GM21576 (cell line): ENCODE results near the gene HESX1.

Experiments used
- ATAC-seq: cut with Tn5 transposase; IDR thresholded peaks from one replicate; pipeline ENCODE4 v1.9.1; 2021; ENCODE audit warnings: mild to moderate bottlenecking, moderate library complexity; ENCODE audit not compliant: unreplicated experiment

The HESX1 gene

DNA sequence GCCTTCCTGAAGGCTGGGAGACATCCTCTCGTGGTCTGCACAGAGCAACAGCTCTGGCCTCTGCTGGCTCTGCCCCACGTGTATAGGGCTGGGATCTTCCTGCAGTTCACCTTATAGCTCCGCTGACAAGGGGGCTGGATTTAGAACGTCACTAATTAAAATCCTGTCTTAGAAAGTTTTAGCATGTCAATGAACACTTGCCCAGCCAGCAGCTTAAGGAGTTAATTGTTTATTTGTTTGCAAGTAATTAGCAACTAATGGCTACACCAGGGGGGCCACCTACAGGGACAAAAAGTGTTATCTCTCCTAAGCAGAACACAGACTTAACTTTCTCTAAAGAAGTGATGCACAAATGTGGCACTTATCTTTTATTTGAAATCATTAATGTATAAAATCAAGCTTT lies at the start of gene HESX1:
Gene HESX1 (minus strand): TSS at position 84 of the 403 bp plus-strand sequence. CDS start 60 bp downstream, at position 24.
- no peak for ATAC-seq

DNA sequence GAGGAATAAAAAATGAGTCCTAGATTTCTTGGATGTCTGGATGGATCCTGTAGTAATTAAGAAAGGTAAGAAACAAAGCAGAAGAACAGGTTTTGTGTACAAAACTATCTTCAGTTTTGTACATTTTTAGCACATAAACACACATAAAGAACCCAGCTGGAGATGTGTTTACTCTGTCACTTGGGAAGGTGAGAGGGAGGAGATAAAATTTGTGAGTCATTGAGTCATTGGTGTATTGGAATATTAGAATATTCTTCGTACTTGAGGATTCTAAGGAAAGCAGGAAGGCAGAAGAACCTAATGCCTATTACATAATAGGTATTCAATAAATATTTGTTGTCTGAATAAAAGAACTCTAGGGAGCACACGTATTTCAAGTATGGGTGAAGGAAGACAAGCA lies 45.2 kb upstream of the HESX1 start:
- no peak for ATAC-seq

DNA sequence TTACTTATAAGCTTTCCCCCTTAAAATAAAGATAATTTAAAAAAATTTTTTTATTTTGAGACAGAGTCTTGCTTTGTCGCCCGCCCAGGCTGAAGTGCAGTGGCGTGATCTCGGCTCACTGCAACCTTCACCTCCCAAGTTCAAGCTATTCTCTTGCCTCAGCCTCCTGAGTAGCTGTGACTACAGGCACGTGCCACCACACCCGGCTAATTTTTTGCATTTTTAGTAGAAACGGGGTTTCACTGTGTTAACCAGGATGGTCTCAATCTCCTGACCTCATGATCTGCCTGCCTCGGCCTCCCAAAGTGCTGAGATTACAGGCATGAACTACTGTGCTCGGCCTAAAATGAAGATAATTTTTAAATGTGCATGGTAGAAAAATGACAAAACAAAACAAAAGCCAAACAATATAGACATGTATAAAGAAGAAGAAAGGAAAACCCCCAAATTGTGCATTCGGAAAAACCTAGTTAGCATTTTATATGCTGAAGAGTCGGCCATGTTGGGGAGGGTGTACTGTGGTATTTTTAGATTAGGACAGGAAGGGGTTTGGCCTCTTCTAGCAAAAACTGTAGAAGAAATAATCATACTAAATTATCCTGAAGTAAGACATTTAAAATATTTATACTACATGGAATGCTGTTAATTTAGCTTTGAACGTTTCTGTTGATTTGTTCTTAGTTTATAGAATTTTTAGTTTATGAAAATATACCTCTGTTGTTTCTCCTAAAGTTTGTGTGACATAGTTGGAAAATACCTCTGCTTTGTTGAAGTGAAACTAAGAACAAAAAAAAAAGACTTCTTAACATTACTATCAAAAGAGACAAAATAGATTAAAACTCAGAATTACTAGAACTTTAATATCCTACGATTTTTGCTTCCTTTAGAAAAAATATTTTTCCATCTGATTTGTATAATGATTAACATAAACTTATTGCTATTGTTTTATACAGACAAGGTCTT lies 35.1 kb upstream of the HESX1 start:
- peak; percentile 55 for ATAC-seq

DNA sequence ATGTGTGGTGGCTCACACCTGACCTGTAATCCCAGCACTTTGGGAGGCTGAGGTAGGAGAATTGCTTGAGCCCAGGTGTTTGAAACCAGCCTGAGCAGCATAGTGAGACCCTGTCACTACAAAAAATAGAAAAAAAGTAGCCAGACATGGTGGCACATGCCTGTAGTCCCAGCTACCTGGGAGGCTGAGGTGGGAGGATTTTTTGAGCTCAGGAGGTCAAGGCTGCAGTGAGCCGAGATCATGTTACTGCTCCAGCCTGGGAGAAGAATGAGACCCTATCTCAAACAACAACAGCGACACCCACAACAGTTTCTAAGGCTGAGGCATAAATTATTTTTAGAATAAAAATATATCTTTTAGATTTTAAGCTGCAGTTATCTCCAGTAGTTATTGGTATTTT lies 34.0 kb upstream of the HESX1 start:
- ATAC-seq: no peak

DNA sequence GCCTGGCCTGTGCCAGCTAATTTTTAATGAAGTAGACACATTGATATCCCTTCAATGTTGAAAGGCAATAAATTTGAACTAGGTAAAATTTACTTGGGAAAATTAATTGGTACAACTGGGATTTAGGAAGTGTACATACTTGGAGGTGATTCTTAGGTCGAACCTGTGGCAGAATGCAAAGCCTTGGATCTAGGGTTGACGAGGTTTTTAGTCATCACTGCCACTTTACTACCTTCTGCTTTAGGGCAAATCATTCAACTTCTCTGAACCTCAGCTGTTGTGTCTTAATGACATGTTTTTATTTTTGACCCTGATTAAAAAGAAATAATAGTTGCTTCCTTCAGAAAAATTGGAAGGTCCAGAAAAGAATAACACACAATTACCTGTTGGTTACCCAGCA lies 30.2 kb upstream of the HESX1 start:
- ATAC-seq: no peak

DNA sequence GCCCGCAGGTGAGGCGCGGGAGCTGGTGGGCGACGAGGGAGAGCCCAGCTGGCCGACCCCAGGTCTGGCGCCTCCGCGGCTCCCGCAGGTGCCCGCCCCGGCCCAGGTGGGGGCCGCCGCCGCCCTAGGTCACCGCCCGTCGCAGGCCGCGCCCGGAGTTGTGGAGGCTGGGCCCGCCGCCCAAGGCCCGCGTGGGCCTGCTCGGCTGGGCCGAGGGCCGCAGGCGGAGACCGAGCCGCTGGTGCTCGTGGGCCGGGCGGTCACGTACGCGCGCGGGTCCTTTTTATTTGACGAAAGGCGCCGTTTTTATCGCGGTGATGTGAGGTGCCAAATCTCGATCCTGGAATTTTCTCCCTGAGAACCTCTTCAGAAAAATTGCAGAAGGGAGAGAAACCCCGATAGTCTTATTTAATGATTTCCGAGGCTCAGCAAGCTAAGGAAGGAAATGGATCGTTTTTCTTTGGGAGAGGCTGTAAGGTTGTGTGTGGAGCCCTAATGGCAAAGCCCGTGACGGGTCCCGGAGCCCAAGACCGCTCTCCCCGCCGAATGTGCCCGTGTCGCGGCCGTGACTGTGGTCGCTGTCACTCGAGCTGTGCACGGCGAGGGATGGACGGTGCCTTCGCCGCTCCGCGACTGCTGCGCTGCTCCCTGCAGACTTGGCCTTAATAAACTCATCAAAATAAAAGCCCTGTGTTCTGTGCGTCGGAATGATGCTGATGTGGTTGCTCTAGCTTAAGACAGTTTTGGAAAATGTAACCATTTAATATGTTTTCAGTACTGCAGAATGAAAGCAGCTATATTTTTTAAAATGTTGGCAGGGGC lies 28.4 kb upstream of the HESX1 start:
- ATAC-seq: peak; percentile 34

DNA sequence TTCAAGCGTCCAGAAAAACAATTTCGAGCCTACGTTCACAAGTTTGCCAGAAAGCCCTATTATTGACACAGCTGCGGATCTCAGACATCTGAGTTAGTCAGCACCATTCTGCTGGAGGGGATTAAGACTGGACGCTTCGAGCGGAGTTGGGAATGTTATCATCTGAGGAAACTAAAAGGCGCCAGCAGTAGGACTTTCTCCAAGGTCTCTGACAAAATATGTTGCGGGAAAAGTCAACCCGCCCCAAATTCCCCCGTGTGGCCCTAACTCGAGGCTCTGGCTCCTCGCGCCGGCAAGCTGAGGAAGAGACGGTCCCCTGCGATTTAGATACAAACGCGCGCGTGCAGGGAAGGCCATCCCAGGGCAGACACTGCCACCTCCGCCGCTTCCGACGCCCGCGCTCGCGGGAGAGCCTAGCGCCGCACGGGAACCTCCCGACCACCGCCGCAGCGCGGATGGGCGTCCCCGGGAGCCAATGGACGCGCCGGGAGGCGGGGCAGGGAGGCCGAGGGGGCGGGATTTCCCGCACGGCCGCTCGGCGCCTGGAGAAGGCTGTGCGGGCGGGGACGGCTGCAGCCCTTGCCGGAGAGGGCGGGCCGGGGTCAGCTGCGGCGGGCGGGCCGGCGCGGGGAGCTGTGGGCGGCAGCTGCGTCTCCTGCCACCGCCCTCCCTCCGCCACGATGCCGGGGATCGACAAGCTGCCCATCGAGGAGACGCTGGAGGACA lies 27.6 kb upstream of the HESX1 start, which contains the start of gene APPL1:
Gene APPL1 (plus strand): TSS at position 526 of the 726 bp plus-strand sequence. CDS start 155 bp downstream, at position 681.
- peak; percentile 88 for ATAC-seq

DNA sequence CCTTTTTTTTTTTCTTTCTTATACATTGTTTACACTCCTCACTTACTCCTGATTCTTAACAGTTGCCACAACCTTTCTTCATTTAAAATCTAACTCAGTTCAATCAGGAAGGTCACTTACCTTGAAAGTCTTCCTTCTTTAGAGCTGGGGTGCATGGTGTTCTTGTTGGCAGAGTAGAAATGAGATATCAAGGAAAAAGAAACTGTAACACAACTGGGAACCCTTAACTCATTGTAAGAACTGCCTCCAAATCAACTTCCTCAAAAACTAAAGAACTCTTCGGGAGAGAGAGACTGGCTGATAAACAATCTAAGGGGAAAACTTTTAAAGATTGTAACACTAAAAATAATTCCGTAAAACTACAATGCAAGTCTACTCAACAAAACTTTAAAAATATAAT lies 26.4 kb upstream of the HESX1 start:
- ATAC-seq: no peak

DNA sequence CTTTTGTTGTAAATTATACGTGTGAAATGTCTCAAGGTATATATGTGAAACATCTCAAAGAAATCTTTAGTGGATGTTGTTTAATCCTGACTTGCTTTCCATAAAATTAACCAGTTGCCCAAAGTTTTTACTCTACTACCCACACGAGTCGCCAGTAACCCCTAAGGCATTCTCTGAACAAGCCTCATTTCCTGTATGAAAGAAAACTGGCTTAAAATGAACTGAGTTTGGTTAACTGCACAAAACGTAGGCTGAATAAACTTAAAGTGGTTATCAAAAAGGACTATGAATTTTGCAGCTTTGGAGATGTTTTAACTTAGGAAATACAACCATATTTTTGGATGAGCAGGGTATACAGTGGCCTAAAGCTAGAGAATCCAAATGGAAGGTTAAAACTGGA lies 25.1 kb upstream of the HESX1 start:
- ATAC-seq: no peak

DNA sequence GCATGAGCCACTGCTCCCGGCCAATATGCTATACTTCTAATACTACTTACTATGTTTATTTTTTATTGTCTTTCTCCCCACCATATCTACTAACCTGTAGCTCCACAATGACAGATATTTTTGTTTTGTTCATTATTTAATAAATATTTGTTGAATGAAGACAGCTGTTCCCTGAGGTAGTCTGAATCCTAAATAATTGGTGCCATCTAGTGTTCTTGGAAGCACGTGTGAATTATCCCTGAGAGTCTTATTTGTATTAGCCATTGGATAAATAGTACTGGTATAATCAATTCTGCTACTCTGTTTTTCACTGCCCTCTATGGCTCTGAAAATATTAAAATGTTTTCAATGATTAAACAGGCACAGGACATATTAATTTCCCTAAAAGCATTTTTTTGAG lies 22.1 kb upstream of the HESX1 start:
- ATAC-seq: no peak

DNA sequence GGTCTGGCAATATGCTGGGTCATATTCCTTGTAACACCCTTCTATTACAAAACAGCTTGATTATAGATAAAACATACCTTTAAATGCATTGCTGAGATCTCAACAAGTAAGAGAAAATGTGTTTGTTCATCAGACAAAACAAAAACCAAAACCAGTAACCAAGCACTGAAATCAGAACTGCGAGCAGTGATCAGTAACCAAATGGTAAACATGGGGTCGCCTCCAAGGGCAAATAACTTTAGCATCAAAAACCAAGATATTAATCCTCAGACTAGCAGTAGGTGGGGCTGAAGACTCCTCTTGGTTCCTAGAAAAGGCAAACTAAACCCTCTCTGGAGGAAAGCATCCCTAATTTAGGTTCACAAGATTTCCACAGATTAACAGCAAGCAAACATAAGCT lies 6.6 kb upstream of the HESX1 start:
- no peak for ATAC-seq

DNA sequence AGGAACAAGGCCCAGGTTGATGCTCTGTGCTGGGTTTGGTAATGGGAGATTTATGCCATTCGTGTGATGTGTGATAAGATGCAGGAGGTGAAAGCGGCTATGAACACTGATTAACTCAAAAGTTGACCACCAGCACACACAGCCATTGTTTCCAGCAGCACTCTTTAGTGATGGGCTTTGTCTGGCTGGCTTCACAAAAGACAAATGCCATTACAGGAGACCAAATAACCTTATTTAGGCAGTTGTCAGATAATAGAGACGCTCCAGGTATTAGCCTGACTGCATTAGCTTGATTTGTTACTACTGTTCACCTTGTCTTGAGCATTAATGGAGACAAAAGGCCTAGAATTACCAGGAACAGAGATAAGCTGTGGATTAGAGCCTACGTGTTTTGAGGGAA lies 5.1 kb downstream of the HESX1 start:
- ATAC-seq: no peak

DNA sequence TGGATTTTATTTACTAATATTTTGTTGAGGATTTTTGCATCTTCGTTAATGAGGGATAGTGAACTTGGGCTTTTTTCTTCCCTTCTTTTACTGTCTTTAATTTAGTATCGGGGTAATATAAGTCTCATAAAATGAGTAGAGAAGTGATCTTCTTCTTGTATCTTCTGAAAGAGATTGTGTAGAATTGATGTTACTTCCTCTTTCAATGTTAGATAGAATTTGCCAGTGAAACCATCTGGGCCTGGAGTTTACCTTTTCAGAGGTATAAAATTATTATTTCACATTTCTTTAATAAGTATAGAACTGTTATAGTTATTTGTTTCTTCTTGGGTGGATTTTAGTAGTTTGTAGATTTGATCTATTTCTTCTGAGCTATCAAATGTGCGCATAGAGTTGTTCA lies 7.8 kb downstream of the HESX1 start:
- no peak for ATAC-seq

DNA sequence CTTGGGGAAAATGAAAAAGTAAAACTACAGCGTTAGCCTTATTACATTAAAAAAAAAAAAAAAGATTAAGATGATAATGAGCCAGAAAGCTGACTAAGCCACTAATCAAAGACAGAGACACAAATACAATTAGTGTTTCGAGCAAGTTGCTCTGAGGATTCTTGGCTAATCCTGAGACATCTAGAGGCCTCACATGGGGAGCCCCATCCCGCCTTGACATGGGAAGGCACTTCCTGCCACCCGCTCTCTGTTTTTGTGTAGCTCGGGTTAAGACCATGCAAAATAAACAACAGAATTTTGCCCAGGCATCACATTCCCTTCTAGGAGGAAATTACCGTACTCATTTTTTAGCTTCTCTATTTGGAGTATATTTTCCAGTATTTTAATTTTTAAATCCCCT lies 15.3 kb downstream of the HESX1 start:
- ATAC-seq: no peak

DNA sequence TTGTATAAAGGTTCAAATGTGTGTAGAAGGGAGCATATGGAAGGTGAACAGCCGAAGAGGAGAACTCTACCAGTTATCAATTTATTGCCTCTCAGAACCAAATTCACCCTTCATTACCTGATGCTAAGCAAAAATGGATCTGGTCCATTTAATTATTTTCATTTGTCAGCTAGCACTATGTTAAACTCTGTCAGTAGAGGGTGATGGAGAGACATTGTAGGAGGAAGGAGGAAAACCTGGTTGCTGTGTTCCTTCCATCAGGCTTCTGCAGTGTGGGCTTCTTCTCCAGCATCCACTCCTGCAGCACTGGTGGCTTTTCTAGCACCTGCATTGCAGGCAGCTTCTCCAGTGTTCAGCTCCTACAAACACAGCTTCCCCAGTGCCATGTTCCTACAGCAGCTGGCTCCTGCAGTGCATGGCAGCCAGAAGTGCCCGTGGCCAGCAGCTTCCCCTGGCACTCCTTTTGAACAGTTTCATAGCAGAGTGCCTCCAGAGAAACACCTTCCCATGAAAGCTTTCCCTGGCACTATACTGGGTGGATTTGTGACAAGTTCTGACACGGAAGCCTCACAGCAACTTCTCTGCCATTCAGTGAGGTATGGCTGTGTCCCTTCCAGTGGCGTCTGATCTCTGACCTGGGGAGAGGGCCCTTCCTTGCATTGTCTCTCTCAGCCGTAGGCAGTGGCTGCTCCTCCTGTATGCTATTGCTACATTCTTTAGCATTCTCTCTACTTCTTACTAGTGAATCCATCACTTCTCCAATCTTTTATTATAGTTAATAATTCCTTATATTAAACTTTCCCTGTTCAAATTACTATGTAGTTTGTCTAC lies 20.0 kb downstream of the HESX1 start:
- ATAC-seq: no peak

DNA sequence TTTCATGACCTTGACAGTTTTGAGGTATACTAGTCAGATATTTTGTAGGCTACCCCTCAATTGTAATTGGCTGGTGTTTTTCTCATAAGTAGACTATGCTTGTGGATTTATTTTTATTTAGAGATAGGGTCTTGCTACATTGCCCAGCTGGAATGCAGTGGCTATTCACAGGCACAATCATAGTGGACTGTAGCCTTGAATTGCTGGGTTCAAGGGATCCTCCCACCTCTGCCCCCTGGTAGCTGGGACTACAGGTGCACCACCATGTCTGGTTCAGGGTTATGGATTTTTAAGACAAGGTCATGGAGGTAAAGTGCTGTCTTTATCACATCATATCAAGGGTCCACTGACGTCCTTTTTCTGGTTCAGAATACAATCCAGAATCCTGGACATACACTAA lies 23.7 kb downstream of the HESX1 start:
- ATAC-seq: no peak

DNA sequence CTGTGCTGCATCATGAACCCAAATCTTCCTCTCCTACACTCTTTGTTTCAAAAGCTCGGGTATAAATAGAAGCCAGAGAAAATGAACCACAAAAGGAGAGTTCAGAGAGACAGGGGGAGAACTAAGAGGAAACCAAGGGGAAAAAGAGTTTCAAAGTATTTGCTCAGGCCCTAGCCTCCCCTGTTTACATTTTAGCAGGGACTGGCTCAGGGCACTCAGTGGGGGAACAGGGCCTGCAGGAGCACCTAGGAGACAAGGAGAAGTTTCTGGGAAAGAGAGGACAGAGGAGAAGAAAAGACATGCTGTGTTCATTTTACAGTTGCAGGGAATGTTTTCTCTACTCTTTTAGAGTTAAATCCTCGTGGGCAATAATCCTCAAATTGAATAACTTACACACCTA lies 26.1 kb downstream of the HESX1 start:
- no peak for ATAC-seq

DNA sequence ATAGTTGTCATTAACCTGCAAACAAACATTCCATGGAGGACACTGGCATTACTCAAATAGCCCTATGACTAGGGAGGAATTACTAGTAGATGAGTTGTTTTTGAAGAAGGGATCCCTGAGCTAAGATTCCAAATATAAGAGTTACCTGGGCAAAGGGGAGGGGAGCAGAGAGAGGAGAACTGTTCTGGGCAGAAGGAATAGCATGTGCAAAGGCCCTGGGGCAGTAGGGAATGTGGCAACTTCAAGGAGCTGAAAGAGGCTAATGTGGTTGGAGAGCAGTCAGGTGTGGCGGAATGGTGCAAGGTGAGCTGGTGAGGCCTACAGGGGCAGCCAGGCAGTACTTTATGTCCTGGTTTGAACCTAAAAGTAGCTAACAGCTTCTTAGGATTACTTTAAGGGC lies 28.8 kb downstream of the HESX1 start:
- ATAC-seq: no peak

DNA sequence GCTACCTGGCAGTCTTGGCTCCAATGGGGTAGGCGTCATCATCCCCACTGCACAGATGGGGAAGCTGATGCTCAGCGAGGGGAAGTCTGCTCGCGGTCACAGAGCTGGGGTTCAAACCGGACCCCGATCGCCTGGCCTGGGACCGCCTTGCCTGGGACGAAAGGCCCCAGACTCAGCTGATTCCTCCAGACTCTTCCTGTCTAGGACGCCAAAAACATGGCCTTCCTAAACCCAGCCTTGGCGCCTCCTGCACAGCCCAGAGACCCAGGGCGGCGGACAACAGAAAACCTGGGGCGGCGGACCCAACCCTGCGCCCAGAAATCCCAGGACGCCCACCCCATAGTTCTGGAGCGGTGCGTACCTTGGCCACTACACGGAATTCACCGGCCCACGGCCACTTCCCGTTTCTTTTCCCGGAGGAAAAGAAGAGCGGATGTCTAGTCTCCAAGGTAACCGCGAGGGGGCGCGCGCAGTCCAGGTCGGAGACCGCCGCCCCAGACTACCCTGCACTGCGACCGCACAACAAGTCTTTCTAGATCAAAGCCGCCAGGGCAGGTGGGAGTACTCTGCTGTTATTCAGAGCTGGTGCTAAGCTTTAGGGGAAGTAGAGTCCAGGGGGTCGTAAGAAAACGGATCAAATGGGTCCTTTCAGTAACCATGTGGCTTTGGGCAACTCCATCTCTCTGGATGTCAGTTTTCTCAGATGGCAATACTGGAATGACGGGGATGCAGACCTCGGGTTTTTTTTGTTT lies 29.7 kb downstream of the HESX1 start:
- no peak for ATAC-seq

DNA sequence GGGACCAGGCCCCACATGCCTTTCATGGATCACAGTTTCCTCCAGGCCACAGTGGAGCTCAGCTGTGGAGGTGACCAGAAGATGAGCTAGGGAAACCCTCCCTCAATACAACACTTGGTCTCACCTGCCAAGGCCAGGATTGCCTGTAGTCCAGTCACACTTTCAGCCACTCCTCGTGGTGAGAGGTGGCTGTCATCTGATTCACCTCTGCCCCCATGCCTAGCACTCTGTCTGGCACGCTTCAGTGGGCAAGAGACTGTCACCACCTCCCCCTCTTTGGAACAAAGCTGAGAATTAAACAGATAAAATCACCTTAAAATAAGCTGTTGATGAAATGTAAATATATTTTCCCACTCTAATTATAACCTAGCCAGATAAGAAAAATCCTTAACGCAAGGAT lies 30.7 kb downstream of the HESX1 start:
- no peak for ATAC-seq
